GM12874 (cell line): ENCODE results near the gene HOXD11.

Experiments used
- CTCF ChIP-seq: IDR thresholded peaks from 2 replicates; pipeline ENCODE4 v1.5.1; 2011; ENCODE audit warnings: low read depth, mild to moderate bottlenecking, control low read depth, low read length, moderate library complexity; ENCODE audit not compliant: insufficient read depth

Gene HOXD11

GRCh38 chr2:176103194-176103593 is 3.9 kb upstream of the HOXD11 start:
- no peak for TF ChIP-seq CTCF

GRCh38 chr2:176103742-176104315 is 3.3 kb upstream of the HOXD11 start:
- no peak for TF ChIP-seq CTCF

GRCh38 chr2:176104316-176105077 is 2.6 kb upstream of the HOXD11 start:
- no peak for TF ChIP-seq CTCF

GRCh38 chr2:176105078-176105729 is 1.9 kb upstream of the HOXD11 start:
- no peak for TF ChIP-seq CTCF

- TF ChIP-seq CTCF = no peak
These were observed 1.1 kb upstream of the HOXD11 start for GRCh38 chr2:176105730-176106580.

- TF ChIP-seq CTCF = no peak
These were observed 676 bp downstream of the HOXD11 start for GRCh38 chr2:176107731-176108181.
